Mucosa of descending colon (tissue), 3 donors: ENCODE results near the gene NRG2. TPM values are rescaled to one million over a fixed set of nuclear protein-coding genes. Genes with fewer than 3 reads are reported as not detected.

Experiments used
- ATAC-seq: fragments of 200-7000 bp; cut with Tn5 transposase; one replicate; pipeline ENCODE4 v1.9.1; 2020; ENCODE audit warnings: mild to moderate bottlenecking, moderate library complexity
- DNase-seq, 3 donors: peaks; one replicate each; pipeline ENCODE4 v3.0.0-alpha.2; 2020
- H3K36me3 ChIP-seq: fragments of 200-600 bp; one replicate; pipeline ENCODE4 v1.8.0; 2021; ENCODE audit warnings: low read depth, mild to moderate bottlenecking
- H3K4me1 ChIP-seq: fragments of 200-600 bp; one replicate; pipeline ENCODE4 v1.8.0; 2021; ENCODE audit warnings: low read depth, mild to moderate bottlenecking
- H3K4me3 ChIP-seq: fragments of 200-600 bp; one replicate; pipeline ENCODE4 v1.8.0; 2021; ENCODE audit warnings: mild to moderate bottlenecking
- H3K9me3 ChIP-seq: fragments of 200-600 bp; one replicate; pipeline ENCODE4 v1.8.0; 2021; ENCODE audit warnings: mild to moderate bottlenecking
- CTCF ChIP-seq: fragments of 200-600 bp; IDR thresholded peaks from one replicate; pipeline ENCODE4 v1.8.0; 2022; ENCODE audit warnings: antibody characterized with exemption, mild to moderate bottlenecking
- intact Hi-C, 2 donors: fragments of 100-400 bp; cut with DNase I in 1 of 2; cut with micrococcal nuclease in 1 of 2; formaldehyde crosslinking; loops; one replicate each; pipeline versions ENCODE4 v1.11.0 to v1.11.1; 2022; cut with DNase I, micrococcal nuclease
- total RNA-seq, 3 donors: library from RNA; stranded (reverse); fragmentation: NEBNext Ultra II Directional in 2 of 3; extraction: Animal tissue kit (Norgen Biotek cat#: 25700) in 2 of 3; gene quantifications; one replicate each; pipeline versions ENCODE4 v1.2.1 to v1.2.4, GENCODE V29; 2021 to 2023
- donor health status: DM: no; HTN: no; CAD: no; lungs with moderate emphysema.
- donor health status: DM: no; HTN: no; CAD: no.
- donor health status: DM: no; HTN: yes; CAD: no.

Gene NRG2
- total RNA-seq, 3 donors from 2014 or later = 0.52 to 7.3 (median 0.89) TPM

- intact Hi-C loops = no loop called here
- no peaks in the 10 kb centered on the region for H3K9me3 ChIP-seq
- no peak for DNase-seq
- H3K4me3 ChIP-seq = no peak overlapping the region
- no peak for TF ChIP-seq CTCF
- no peaks in the 10 kb centered on the region for H3K36me3 ChIP-seq
- no peak for ATAC-seq
- no peaks in the 10 kb centered on the region for H3K4me1 ChIP-seq
Measured at GRCh38 chr5:139872851-139873794, 170.0 kb downstream of the NRG2 start.

DNA sequence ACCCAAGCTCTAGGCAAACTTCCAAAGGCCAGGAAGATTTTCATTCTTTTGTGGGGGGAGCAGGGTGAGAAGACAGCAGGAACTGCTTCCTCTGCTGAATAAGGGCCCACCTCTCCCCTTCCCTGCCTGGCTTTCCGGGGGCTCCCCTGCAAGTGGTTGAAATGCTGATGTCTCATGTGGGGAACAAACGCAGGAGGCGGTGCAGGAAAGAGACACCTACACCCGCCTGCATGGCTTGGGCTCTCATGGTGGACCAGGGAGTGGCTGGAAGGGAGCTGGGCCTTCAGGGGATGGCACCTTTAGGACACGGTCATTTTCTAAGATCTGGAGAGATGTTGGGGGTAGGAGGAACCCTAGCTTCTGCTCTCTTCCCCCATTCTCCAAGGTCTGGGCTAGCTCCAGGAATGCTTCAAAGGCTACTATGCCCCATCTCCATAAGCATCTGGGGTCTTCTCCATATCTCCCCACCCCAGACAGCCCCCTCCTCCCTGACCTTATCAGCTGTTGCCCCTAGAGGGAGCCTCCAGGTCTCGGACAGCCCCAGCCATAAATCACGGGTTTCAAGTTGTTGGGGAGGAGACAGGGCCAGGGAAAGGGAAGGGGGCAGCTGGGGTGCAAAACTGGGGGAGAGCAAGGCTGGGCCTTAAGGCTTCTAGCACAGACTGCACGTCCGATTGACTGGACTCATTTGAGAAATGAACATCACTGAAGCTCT is 170.9 kb downstream of the NRG2 start:
- Histone ChIP-seq H3K9me3 (no peaks in the 10 kb centered on the region), H3K4me3 (no peak overlapping the region), H3K36me3 (no peaks in the 10 kb centered on the region), H3K4me1 (no peaks in the 10 kb centered on the region)
- no peak for TF ChIP-seq CTCF
- DNase-seq (no peak), ATAC-seq (no peak)
- intact Hi-C loops = no loop called here

GRCh38 chr5:139871614-139872013 is 171.5 kb downstream of the NRG2 start:
- TF ChIP-seq CTCF = no peak
- ATAC-seq = no peak
- no peaks in the 10 kb centered on the region for H3K9me3 ChIP-seq
- H3K36me3 ChIP-seq = no peaks in the 10 kb centered on the region
- H3K4me1 ChIP-seq = no peaks in the 10 kb centered on the region
- intact Hi-C loops = no loop called here
- H3K4me3 ChIP-seq = no peak overlapping the region
- no peak for DNase-seq

- intact Hi-C loops = no loop called here
- no peaks in the 10 kb centered on the region for H3K4me1 ChIP-seq
- no peak for TF ChIP-seq CTCF
- H3K36me3 ChIP-seq = no peaks in the 10 kb centered on the region
- no peak for DNase-seq
- ATAC-seq = no peak
- no peaks in the 10 kb centered on the region for H3K9me3 ChIP-seq
- no peak overlapping the region for H3K4me3 ChIP-seq
Measured at GRCh38 chr5:139870677-139871076, 172.4 kb downstream of the NRG2 start.

DNA sequence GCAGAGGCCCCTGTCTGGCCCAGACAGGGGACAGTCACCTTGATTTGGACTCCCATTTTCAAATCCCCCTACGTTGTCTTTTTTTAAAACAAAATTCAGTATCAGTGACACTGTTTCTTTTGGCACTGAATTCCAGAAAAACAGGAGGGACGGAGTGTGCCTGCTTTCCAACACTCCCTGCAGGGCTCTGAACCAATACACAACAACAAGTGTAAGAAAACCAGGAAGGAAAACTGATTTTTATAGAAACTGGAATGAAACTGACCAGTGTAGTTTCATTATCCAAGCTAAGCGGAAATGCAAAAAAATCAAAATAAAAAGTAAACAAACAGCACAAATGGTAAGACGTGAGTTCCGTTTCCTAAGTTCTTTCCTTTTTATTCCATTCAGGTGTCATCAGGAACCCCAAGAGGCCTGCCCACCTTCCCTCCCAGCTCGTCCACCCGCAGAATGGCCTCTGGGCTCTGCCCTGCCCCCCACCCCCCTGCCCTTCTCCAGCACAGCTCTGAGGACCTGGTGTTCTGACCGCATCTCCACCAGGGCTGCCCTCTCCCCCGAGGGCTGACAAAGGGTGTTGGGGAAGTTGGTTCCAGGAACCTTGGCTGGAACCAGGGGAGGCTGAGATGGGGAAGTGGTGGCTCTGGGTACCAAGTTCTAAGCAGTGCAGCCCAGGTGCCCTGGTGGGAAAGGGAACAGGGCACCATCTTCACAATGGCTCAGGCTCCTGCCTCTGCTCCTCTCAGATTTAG is 173.9 kb downstream of the NRG2 start:
- no peaks in the 10 kb centered on the region for H3K9me3 ChIP-seq
- H3K36me3 ChIP-seq = no peaks in the 10 kb centered on the region
- intact Hi-C loops = loop anchor here in 1 of 2 donors (10.0 kb wide), 2 partner anchors 84 to 96 kb away; no protein-coding TSS in a partner anchor
- ATAC-seq (no peak), DNase-seq (no peak)
- TF ChIP-seq CTCF = no peak
- H3K4me3 ChIP-seq = no peak overlapping the region
- H3K4me1 ChIP-seq = no peaks in the 10 kb centered on the region
